ENCODE results near the gene NACC1. TPM values are rescaled to one million over a fixed set of nuclear protein-coding genes. Genes with fewer than 3 reads are reported as not detected.
A peak's percentile ranks its signal among the peaks of the same experiment; 100 is the strongest.

NACC1 gene
- total and polyA plus RNA-seq, 4 donors, result 0.86 to 24.7 (median 17.7) TPM

- Histone ChIP-seq H3K4me3 (ENCODE audit: low read depth in 1 of 3, low read length in 3 of 3) (peak overlapping the region; percentile 90 to 100 (median 93)), H3K27me3 (ENCODE audit: control insufficient read depth in 4 of 4, insufficient read depth in 4 of 4, low read length in 3 of 4) (no peaks in the 10 kb centered on the region), H3K27ac (ENCODE audit: low read depth in 1 of 2, low read length in 2 of 2) (peak overlapping the region; percentile 78 to 82), H3K9ac (ENCODE audit: low read depth in 1 of 2, low read length in 2 of 2) (peak overlapping the region; percentile 36 to 91), H3K4me1 (ENCODE audit: control insufficient read depth in 4 of 4, insufficient read depth in 4 of 4, low read length in 3 of 4) (peaks cover 12 to 42% (median 31%) of the 10 kb centered on the region in 4 donors), H3K36me3 (ENCODE audit: control insufficient read depth in 4 of 4, insufficient read depth in 3 of 4, low read depth in 1 of 4, low read length in 3 of 4) (peaks cover 0 to 6% (median 2%) of the 10 kb centered on the region in 4 donors), H3K9me3 (ENCODE audit: control insufficient read depth in 4 of 4, low read length in 3 of 4) (no peaks in the 10 kb centered on the region)
- no peak for DNase-seq (ENCODE audit: low spot score)
- 13% methylated on average over 20 of the region's 20 CpGs for WGBS
- TF ChIP-seq RXRA (IDR thresholded peaks at IDR 0.05), result no peak
- no peak for TF ChIP-seq HNF4A (conservative IDR thresholded peaks at IDR 0.05)
- TF ChIP-seq SP1 (IDR thresholded peaks at IDR 0.05), result no peak
- TF ChIP-seq MAX (IDR thresholded peaks at IDR 0.05), result no peak
- no peak for TF ChIP-seq HNF4G (IDR thresholded peaks at IDR 0.05)
- no peak for TF ChIP-seq TAF1 (conservative IDR thresholded peaks at IDR 0.05)
- TF ChIP-seq FOXA1 (IDR thresholded peaks at IDR 0.05), result no peak
- no peak for TF ChIP-seq JUND (IDR thresholded peaks at IDR 0.05)
- TF ChIP-seq ZBTB33 (IDR thresholded peaks at IDR 0.05), result no peak
- no peak for TF ChIP-seq EGR1 (IDR thresholded peaks at IDR 0.05; ENCODE audit: low read depth in 2 of 2)
- TF ChIP-seq, protein P1, sequence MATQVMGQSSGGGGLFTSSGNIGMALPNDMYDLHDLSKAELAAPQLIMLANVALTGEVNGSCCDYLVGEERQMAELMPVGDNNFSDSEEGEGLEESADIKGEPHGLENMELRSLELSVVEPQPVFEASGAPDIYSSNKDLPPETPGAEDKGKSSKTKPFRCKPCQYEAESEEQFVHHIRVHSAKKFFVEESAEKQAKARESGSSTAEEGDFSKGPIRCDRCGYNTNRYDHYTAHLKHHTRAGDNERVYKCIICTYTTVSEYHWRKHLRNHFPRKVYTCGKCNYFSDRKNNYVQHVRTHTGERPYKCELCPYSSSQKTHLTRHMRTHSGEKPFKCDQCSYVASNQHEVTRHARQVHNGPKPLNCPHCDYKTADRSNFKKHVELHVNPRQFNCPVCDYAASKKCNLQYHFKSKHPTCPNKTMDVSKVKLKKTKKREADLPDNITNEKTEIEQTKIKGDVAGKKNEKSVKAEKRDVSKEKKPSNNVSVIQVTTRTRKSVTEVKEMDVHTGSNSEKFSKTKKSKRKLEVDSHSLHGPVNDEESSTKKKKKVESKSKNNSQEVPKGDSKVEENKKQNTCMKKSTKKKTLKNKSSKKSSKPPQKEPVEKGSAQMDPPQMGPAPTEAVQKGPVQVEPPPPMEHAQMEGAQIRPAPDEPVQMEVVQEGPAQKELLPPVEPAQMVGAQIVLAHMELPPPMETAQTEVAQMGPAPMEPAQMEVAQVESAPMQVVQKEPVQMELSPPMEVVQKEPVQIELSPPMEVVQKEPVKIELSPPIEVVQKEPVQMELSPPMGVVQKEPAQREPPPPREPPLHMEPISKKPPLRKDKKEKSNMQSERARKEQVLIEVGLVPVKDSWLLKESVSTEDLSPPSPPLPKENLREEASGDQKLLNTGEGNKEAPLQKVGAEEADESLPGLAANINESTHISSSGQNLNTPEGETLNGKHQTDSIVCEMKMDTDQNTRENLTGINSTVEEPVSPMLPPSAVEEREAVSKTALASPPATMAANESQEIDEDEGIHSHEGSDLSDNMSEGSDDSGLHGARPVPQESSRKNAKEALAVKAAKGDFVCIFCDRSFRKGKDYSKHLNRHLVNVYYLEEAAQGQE (IDR thresholded peaks at IDR 0.05), result no peak
- TF ChIP-seq YY1 (IDR thresholded peaks at IDR 0.05), result no peak
- no peak for TF ChIP-seq NR2F2 (IDR thresholded peaks at IDR 0.05)
- no peak for TF ChIP-seq CTCF (IDR thresholded peaks at IDR 0.05; ENCODE audit: low read depth, low read length, missing input control)
- no peak for TF ChIP-seq GABPA (IDR thresholded peaks at IDR 0.05 in 1 of 2, conservative IDR thresholded peaks at IDR 0.05 in 1 of 2)
- no peak for TF ChIP-seq RAD21 (IDR thresholded peaks at IDR 0.05)
Observed at GRCh38 chr19:13117176-13117771, 790 bp upstream of the NACC1 start.
